ENCODE measurements around the gene CSTPP1.

DNA sequence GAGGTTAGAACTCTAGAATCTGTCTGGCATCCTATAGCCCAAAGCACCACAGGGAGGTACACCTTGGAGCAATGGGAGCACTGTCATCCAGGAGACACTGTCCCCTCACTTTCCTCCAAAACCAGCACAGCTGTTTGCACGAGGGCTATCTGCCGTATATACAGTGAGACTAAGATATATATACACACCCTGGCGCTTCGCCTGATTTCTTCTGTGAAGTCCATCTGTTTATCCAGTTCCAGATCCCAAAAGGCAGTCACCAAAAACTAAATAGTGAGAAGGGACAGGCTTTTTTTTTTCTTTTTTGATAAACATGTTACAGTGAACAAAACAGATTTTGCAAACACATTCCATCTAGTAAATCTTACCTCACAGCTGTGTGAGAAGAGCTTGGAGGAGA, 171.7 kb downstream of the CSTPP1 start:
- TF ChIP-seq, protein P1, sequence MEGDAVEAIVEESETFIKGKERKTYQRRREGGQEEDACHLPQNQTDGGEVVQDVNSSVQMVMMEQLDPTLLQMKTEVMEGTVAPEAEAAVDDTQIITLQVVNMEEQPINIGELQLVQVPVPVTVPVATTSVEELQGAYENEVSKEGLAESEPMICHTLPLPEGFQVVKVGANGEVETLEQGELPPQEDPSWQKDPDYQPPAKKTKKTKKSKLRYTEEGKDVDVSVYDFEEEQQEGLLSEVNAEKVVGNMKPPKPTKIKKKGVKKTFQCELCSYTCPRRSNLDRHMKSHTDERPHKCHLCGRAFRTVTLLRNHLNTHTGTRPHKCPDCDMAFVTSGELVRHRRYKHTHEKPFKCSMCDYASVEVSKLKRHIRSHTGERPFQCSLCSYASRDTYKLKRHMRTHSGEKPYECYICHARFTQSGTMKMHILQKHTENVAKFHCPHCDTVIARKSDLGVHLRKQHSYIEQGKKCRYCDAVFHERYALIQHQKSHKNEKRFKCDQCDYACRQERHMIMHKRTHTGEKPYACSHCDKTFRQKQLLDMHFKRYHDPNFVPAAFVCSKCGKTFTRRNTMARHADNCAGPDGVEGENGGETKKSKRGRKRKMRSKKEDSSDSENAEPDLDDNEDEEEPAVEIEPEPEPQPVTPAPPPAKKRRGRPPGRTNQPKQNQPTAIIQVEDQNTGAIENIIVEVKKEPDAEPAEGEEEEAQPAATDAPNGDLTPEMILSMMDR (IDR thresholded peaks at IDR 0.05), result no peak
- TF ChIP-seq POLR2A (IDR thresholded peaks at IDR 0.05), result no peak

Data from right lobe of liver (tissue), 4 donors.